Transverse colon (tissue), 3 donors: ENCODE measurements around the gene BANP.

Experiments
- POLR2A ChIP-seq: fragments of 450-650 bp; IDR thresholded peaks from one replicate; pipeline ENCODE4 v1.6.1; 2016; ENCODE audit warnings: antibody characterized with exemption, mild to moderate bottlenecking, moderate library complexity
- TF ChIP-seq, protein P1 (sequence below), 5 experiments: fragments of 200-600 bp in 3 of 5; fragments of 450-650 bp in 2 of 5; sonication (generic) in 3 of 5; IDR thresholded peaks; 1 replicate in 2 of 5; 2 replicates in 3 of 5; pipeline ENCODE4 v1.5.1; 2016 to 2017; ENCODE audit warnings: antibody characterized with exemption in 5 of 5, inconsistent platforms in 3 of 5, mild to moderate bottlenecking in 2 of 5, moderate library complexity in 1 of 5

DNA sequence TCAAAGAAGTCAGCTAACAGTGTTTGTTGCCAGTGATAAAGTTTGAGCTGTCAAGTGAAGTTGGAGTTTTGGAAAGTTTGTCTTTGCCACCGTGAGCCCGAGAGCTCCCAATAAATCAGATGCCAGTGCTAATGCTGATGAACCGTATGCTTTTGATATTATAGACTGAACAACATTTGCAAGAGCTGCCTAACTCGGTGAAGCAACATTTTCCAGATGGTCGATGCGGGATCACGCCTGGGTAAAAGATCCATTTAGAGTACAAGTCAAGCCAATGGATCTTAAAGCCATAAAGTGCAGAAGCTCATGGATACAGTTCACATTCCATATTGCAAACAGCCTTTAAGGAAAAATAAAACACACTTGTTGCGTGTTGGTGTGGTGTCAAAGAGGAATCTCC is 9.6 kb downstream of the BANP start:
- TF ChIP-seq, protein P1, sequence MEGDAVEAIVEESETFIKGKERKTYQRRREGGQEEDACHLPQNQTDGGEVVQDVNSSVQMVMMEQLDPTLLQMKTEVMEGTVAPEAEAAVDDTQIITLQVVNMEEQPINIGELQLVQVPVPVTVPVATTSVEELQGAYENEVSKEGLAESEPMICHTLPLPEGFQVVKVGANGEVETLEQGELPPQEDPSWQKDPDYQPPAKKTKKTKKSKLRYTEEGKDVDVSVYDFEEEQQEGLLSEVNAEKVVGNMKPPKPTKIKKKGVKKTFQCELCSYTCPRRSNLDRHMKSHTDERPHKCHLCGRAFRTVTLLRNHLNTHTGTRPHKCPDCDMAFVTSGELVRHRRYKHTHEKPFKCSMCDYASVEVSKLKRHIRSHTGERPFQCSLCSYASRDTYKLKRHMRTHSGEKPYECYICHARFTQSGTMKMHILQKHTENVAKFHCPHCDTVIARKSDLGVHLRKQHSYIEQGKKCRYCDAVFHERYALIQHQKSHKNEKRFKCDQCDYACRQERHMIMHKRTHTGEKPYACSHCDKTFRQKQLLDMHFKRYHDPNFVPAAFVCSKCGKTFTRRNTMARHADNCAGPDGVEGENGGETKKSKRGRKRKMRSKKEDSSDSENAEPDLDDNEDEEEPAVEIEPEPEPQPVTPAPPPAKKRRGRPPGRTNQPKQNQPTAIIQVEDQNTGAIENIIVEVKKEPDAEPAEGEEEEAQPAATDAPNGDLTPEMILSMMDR (IDR thresholded peaks at IDR 0.05), result no peak
- TF ChIP-seq POLR2A, result no peak
